ENCODE data around the gene ACTRT2.

ACTRT2 gene

GRCh38 chr1:2999571-2999970, 21.7 kb upstream of the ACTRT2 start:
- H3K4me3 ChIP-seq (ENCODE audit: low read length) = no peak overlapping the region
- no peak for TF ChIP-seq CTCF (conservative IDR thresholded peaks at IDR 0.05; ENCODE audit: low read depth, low read length)
- no peak for DNase-seq (ENCODE audit: low read depth)

DNA sequence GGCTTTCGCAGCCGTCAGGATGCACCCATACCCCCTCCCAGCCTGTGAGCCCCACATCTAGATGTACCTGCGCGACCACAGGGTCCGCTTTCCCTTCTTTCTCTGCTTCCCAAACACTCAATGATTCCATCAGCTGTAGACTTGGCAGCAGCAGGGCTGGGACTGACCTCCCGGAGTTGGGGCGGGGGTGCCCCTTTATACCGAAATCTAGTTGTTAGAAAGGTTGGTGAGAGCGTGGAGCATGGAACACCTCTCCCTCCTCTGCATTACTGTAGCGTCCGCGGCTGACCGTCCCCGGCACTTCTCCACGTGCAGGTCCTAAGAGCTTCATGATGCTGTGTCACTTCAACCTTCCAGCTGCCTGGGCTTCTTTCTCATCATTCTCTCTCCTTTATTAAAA, 21.1 kb upstream of the ACTRT2 start:
- no peak overlapping the region for H3K4me3 ChIP-seq (ENCODE audit: low read length)
- TF ChIP-seq CTCF (conservative IDR thresholded peaks at IDR 0.05; ENCODE audit: low read depth, low read length) = no peak
- no peak for DNase-seq (ENCODE audit: low read depth)

GRCh38 chr1:3000671-3001470, 20.4 kb upstream of the ACTRT2 start:
- no peak overlapping the region for H3K4me3 ChIP-seq (ENCODE audit: low read length)
- no peak for TF ChIP-seq CTCF (conservative IDR thresholded peaks at IDR 0.05; ENCODE audit: low read depth, low read length)
- no peak for DNase-seq (ENCODE audit: low read depth)

DNA sequence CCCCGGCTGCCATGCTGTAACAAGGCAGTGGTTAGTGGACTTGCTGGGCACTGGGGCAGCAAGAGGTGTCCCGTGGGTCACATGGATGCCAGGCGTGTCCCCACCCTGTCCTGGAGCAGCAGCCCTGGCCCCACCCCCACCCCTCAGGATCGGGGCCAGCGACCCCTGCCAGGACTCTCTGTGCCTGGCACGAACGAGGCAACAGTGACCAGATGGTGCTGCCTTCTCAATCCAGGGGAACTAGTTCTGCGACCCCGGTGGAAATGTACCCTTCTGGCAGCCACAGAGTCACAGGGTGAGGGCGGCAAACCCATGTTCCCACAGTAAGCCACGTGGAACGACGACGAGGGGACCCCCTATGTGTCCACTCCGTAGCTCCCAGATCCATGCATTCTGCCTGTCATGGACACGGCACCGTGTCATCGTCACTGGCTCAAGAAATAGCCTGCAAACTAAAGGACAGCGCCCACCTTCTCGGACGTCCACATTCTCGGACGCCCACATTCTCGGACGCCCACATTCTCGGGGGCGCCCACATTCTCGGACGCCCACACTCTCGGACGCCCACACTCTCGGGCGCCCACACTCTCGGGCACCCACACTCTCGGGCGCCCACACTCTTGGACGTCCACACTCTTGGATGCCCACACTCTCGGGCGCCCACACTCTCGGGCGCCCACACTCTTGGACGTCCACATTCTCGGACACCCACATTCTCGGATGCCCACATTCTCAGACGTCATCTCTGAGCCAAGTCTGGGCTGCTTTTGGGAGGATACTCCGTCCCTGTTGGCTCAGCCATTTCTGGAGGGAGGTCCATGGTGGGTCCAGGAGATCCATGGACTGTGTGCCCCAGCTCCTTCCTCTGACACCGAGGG, 19.6 kb upstream of the ACTRT2 start:
- TF ChIP-seq CTCF (conservative IDR thresholded peaks at IDR 0.05; ENCODE audit: low read depth, low read length) = no peak
- no peak for DNase-seq (ENCODE audit: low read depth)
- H3K4me3 ChIP-seq (ENCODE audit: low read length) = no peak overlapping the region

DNA sequence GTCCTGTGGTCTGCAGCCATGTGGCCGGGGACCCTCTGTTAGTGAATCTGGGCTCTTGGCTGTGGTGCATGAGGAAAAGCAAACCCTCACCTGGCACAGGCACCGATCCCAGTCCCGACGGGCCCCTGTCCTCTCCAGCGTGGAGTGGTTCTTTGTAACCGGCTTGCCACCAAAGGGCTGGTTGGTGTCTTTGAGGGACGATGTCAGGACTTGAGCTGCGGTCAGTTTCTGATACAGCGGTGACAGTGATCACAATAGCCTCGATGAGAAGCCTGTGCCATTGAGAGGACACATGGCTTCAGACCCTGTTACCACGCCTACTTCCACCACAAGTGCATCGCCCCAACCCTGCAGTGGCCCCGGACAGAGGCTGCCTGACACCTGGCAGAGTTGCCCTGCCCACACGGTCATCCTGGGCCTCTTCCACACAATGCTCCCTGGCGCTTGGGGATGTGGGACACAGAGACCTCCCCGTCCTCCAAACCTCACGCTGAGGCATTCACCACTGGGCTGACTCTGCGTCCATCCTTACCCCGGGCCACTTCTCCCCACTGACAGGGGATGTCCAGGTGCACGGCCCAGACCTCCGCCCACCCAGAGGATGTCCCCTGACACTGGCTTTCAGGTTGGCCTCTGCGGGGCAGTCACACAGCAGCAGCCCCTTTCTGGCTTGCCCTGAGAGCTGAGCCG, 18.8 kb upstream of the ACTRT2 start:
- TF ChIP-seq CTCF (conservative IDR thresholded peaks at IDR 0.05; ENCODE audit: low read depth, low read length) = no peak
- DNase-seq (ENCODE audit: low read depth) = no peak
- H3K4me3 ChIP-seq (ENCODE audit: low read length) = no peak overlapping the region

GRCh38 chr1:3003039-3003940, 18.0 kb upstream of the ACTRT2 start:
- no peak for DNase-seq (ENCODE audit: low read depth)
- no peak overlapping the region for H3K4me3 ChIP-seq (ENCODE audit: low read length)
- no peak for TF ChIP-seq CTCF (conservative IDR thresholded peaks at IDR 0.05; ENCODE audit: low read depth, low read length)

Measured in retinal pigment epithelial cell (primary cell).